GM18873 (cell line): ENCODE data around the gene DRAP1.

Experiments used
- ATAC-seq: cut with Tn5 transposase; IDR thresholded peaks from one replicate; pipeline ENCODE4 v1.9.1; 2021; ENCODE audit warnings: mild to moderate bottlenecking, moderate library complexity, moderate number of reproducible peaks; ENCODE audit not compliant: unreplicated experiment, low FRiP score

The DRAP1 gene

DNA sequence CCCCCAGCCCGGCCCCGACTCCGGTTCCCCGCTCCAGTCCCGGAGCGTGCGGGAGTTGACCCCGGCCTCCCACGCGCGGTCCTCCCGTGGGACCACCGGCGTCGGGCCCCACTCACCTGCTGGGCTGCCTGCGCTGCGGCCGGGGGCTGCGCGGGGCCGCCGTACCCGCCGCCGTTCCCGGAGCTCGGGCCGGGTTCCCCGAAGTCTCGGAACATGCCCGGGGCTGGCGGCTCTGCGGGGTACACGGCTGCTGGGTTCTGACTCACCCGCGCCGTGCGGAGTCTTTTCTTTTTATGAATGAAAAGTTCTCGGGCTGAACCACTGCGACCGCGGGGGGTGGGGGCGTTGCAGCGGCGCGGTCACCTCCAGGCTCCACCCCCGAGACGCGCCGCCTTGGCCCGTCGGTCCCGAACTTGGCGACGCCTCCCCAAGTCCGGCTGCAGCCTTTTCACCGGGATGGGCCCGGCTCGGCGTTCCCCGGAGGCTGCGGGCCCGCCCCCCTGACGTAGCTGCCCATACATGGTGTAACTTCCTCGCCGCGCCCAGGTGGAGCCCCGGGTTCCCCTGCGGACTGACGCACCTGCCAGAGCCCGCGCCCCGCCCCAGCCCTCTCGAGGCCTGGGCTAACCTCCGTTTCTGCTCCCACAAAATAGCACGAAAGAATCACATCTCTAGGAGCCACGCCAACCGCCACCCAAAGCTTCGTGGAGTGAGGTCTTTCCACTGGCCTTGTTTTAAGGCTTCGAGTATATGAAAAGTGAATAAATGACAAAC is 18.9 kb upstream of the DRAP1 start, which contains the start of gene FOSL1:
Gene FOSL1, minus strand, starts transcription at position 264 of the 774 bp plus-strand sequence. Its CDS starts 49 bp downstream, at position 215.
- ATAC-seq = peak; percentile 54

DNA sequence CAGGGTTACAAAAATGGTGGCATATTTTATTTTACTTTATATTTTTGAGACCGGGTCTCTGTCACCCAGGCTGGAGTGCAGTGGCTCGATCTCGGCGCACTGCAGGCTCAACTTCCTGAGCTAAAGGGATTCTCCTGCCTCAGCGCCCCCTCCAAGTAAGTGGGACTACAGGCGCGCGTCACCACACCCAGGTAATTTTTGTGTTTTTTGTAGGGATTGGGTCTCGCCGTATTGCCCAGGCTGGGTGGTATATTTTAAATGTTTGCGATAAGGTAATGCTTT is 18.4 kb upstream of the DRAP1 start:
- ATAC-seq = no peak

DNA sequence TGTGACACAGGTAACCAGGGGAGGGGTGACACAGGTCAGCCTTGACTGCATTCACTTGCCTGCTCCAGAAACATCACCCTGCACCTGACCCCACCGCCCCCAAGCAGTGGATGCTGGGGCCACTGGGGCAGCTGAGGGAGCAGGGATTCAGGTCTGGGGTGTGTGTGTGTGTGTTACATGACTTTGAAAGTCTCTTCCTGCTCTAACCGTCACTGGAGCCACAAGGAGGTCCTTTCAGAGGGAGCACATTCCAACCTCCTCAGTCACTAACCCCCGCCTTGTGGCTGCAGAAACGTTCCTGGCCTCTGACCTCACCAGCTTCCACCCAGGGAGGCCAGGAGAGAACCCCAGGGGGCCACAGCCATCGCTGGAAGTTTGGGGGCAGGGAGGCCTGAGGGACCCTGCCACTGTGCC is 16.2 kb upstream of the DRAP1 start:
- no peak for ATAC-seq

DNA sequence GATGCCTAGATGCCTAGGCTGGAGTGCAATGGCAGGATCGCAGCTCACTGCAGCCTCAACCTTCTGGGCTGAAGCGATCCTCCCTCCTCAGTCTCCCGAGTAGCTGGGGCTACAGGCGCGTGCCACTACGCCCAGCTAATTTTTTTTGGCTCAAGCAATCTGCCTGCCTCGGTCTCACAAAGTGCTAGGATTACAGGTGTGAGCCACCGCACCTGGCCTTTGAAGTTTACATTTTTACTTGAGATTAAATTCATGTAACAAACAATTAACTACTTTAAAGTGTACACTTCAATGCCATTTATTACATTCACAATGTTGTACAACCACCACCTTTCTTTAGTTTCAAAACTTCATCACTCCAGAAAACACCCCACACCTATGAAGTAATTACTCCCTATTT is 15.5 kb upstream of the DRAP1 start:
- ATAC-seq = no peak

DNA sequence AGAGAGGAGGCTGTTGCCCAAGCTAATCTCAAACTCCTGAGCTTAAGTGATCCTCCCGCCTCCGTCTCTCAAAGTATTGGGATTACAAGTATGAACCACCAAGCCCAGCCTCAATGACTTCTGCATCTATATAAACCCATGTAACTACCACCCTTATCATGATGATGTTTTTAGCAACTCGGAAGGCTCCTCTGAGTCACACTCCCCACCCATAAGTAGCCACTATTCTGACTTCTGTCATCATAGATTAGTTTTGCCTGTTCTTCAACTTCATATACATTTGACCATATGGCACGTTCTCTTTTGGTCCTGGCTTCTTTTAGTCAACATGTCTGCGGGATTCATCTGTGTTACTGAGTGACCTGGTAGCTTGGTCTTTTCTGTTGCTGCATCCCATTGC is 12.6 kb upstream of the DRAP1 start:
- ATAC-seq = no peak

DNA sequence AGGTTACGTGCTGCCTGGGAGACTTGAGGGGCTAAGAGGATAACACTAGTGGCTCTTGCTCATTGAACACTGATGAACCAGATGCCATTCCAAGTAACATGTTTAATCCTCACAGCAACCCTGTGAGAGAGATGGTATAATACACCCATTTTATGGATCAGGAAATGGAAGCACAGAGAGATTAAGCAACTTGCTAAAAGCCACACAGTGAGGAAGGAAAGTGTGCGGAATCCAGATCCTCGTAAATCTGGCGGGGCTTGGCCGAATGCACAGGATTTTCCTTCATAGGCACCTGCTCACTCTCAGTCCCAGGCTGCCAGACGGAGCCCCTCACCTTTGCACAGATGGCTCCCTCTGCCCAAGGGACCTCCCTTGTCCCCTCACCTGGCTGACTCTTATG is 11.3 kb upstream of the DRAP1 start:
- no peak for ATAC-seq

DNA sequence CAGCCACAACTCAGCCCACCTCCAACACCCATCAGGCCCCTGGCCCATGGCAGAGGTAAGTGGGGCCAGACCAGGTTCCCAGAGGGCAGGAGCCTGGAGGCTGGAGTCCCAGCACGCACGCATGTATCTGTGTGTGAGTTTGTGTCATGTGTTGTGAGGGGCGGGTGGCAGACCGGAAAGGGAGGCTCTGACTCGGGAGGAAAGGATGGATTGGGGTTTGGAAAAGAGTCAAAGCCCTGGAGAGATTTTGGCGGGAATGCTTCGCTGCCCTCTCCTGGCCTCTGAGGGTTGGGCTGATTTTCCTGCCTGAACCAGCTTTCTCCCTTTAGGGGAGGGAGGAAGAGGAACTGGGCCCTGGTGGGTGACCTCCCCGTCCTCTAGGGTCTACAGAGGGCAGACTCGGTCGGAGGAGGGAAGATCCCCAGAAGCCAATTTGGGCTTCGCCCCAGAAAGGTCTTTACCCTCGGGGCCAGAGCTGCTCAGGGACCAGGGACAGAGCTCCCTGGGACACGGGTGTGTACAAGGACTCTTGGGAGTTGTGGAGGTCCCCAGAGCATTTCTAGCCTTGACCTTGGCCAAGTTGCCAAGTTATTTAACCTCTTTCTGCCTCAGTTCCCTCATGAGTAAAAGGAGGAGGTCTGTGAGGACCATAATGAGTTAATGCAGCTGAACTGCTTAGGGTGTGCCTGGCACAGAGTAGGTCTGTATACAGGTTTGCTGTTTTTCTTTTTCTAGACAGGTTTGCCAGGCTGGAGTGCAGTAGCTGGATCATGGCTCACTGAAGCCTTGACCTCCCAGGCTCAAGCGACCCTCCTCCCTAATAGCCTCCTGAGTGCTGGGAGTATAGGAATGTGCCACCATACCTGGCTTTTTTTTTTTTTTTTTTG is 7.3 kb upstream of the DRAP1 start:
- ATAC-seq = no peak

DNA sequence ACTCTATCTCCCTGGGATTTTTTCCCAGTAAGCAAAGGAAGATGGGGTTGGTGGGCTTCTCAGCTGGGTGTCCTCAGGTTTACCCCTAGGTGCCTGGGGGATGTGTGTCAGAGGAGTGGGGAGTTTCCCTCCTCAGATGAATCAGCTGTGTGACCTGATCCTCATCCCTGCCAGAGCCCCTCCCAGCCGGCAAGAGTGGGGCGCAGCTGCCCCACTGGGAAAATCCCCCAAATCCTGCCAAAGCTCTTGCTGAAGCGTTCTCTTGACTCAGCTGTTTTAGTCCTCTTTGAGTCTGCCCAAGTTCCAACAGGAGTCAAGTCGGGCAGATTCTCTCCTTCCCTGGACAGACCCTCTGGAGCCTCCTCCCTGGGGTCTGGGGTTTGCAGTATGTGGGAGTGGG is 6.4 kb upstream of the DRAP1 start:
- ATAC-seq = no peak

DNA sequence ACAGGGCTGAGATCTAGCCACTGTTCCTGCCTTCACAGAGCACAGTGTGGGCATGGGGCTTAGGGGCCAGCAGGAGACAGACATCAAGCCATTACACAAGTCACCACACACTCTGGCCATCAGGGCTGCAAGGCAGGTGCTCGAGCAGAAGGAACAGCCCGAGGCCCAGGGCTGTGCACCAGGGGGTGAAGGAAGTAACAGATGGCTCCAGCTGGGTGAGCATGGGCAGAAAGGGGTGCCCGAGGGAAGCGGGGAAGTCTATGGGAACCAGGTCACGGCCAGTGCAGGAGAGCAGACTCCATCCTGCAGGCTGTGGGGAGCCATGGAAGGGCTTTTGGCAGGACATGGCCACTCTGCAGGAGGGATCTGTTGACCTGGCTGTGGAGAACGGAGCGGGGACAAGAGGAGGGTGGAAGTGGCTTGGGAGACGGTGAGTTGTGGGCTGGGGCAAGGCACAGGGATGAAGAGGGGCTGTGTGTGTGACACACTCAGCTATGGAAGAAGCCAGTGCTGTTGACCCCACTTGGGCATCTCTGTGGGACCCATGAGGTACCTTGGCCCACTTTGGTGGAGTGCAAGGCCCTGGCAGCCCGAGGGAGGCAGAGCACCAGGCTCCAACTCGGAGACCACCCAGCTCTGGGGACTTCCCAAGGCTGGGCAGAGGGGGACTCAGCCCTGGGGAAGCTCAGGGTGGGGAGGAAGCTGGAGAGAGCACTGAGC is 4.0 kb upstream of the DRAP1 start:
- no peak for ATAC-seq

DNA sequence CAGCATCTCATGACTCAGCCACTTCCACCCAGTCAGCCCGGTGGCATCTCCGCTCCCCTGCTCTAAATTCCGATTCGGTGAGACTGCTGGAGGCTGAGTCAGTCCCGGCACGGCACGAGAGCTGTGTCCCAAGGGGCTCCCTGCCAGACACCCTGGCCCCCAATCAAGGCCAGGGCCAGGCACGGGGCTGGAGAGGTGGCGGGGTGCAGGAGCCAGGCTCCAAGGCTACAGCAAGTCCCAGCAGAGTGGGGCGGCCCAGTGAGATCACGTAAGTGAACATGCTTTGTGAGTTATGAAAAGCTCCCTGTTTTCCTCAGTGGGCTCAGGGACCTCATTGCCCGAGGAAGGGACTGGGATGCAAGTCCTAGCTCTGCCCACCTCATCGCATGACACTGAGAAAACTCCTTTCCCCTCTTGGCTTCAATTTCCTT is 3.4 kb upstream of the DRAP1 start:
- ATAC-seq = no peak

DNA sequence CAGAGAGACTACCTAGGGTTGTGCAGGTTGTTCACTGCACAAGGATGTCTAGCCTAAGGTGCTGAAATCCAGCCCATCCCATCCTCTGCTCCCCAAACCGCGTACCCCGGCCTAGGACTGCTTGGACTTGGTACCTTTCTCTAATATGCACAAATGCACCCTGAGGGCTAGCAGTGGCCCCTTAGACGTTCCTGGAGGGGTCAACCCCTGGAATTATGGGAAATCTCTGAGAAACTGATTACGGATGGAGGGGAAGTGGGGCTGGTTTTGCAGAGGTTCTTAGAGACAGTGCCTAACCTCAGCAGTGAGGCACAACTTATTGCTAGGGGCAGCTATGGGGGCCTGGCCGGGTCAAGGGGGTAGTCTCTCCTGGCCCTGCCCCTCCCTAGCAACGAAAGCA is 2.8 kb upstream of the DRAP1 start:
- no peak for ATAC-seq

DNA sequence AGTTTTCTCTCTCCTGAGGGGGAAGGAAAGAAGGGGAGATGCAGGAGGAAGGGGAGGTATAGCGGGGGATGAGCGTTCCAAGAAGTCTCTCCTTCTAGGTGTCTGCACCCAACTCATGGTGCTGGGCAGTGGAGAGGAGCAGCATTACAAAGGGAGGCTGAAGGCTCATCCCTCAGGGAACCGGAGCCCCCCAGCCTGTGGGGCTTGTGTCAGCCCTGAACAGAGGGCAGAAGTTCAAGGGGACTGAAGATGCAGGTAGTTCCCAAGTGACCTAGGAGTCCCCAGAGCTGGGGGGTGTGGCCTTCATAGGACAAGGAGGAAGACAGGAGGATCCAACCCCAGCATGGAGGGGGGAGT is 2.2 kb upstream of the DRAP1 start:
- no peak for ATAC-seq

DNA sequence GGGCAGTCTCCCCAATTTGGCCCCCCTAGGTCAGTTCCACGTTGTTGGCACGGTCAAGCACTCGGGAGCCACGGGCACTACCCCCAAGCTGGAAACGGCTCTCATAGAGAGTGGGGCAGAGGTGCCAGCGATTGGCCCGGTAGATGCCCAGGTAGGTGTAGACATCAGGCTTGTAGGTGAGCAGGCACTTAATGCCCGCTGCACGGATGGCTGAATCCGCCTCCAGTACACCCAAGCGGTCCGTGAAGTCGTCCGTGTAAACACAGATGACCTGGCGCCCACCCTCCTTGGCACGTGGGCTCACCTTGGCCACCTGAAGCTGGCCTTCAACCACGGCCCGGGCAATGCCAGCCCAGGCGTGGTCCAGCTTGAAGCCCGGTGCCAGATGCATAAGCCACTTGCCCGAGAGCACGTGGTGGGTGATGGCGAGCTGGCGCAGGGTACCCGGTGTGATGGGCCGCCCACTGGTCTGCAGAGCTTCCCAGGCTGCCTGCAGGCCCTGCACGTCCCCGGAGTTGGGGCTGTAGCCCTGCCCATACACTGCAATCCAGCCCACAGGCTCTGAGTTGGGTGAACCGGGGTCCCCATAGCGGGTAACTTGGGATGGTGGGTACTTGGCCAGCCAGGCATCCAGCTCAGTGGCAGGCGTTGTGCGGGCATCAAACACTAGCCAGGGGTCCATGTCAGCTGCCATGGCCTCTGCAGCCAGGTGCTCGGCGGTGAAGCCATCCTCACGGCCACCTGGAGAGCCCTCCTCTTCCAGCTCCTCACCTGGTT is 1.6 kb upstream of the DRAP1 start:
- no peak for ATAC-seq

DNA sequence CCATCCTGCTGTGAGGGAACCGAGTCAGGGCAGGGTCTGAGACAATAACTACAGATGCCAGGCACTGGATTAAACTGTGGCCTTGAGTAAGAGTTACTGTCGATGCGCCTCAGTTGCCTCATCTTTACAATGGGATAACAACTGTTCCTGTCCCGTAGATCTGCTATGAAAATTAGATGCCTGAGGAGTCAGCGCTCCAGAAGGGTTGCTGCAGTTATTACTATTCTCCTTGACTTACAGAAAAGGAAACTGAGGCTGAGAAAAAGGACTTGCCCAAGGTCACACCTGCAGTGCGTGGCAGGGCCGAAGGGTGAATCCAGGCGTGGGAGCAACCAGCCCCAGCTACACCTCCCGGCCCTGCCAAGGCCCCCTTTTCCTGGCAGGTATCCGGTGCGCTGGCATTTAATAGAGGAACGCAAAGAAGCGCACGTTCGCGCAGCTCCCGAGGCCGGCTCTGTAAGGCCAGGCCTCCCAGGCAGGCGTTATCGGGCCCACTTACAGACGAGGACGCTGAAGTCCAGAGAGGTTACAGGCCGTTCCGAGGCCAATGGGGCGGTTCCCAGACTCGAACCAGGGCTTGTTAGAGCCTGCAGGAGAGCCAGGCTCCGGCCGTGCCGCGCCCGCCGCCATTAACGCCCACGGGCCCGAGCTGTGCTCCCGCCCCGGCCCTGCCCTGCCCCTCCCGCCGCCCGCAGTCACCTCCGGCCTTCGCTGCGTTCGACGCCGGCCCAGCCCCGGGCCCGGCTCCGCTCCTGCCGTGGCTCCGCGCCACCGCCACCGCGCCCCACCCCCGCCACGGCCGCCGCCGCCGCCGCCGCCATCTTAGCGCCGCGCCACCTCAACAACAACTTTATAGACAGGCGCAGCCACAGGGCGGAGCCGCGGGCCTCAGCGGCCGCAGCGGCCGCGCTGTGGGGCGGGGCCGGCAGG is 750 bp upstream of the DRAP1 start, which contains the start of gene C11orf68:
Gene C11orf68, minus strand, starts transcription at position 852 of the 930 bp plus-strand sequence. Its CDS starts 31 bp downstream, at position 821.
- ATAC-seq = peak; percentile 29

DNA sequence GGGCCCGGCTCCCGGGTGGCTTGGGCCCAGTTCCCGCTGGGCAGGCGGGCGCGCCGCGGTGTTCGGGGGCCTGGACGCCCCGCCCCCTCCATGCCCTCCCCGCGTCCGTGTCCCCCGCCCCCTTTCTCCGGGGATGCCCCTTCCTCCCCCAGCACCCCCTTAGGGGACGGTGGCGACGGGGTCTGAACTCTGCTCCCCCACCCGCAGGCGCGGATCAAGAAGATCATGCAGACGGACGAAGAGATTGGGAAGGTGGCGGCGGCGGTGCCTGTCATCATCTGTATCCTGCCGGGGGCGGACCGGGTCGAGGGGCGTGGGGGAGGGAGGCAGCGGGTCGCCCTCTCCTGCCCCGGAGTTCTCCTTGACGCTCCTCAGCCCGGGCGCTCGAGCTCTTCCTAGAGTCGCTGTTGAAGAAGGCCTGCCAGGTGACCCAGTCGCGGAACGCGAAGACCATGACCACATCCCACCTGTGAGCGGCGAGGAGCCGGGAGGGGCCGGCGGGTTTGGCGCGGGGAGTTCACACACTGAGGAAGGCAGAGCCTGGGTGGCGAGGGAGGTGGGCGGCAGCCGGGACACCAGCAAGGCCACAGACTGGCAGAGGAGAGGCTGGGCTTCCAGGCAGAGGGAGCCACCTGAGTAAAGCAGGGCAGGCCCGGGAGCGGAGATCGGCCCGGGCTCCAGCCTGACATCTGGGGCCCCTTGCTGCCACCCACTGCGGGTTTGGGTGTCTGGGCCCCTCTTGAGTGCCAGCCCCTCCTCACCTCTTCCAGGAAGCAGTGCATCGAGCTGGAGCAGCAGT is 546 bp downstream of the DRAP1 start:
- ATAC-seq = peak; percentile 38

DNA sequence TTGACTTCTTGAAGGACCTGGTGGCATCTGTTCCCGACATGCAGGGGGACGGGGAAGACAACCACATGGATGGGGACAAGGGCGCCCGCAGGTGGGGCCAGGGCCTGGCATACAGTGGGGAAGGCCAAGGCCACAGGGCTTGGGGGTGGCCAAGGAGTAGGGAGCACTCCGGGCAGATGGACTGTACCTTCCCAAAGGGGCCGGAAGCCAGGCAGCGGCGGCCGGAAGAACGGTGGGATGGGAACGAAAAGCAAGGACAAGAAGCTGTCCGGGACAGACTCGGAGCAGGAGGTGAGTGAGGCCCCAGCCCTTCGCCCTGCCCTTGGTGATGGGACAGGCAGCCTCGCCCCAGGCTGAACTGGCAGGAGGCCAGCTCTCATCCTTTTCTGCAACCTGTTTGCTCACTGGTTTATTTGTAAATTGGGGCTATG is 1.2 kb downstream of the DRAP1 start:
- no peak for ATAC-seq

DNA sequence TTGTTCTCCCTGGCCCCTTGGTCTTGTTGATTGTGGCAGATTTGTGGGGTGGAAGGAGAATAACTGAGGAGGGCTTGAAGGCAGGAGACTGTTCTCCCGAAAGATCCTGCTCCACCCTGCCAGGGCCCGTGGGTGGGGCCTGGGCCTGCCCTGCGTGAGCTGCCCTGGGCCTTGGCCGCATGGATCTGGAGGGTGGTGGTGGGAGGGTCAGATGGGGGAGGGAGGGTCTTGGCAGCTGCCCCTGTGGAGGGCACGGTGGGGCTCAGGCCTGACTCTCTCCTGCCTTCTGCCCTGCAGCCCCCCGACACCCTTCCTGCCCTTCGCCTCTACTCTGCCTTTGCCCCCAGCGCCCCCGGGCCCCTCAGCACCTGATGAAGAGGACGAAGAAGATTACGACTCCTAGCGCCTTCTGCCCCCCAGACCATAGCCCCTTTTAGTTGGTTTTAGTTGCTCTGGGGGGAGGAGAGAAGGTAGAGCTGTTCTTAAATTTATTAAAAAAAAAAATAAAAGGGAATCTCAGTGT is 1.9 kb downstream of the DRAP1 start:
- no peak for ATAC-seq

DNA sequence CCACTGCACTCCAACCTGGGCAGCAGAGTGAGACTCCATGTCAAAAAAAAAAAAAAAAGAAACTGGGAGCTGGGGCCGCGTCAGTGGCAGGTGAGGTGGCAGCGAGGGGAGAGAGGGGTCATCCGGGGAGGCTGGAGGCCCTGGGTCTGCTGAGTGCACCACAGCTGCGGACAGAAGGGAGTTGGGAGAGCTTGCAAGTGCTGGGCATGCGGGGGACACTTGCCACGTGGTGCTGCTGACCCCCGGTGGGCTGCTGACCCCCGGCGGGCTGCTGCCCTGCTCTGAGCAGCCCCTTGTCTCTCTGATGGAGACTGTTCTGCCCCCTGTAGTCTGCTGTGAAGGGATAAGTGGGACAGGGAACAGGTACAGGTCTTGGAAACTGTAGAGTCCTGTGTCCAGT is 2.6 kb downstream of the DRAP1 start:
- no peak for ATAC-seq
